GM21423 (cell line): ENCODE results near the gene PDE4D.
"Not testable (repeated sequence)": the region's sequence is repeated elsewhere in the genome, so short reads cannot be mapped to it uniquely, and the experiment has no call there.

ENCODE experiments used
- ATAC-seq: cut with Tn5 transposase; IDR thresholded peaks from one replicate; pipeline ENCODE4 v1.9.1; 2021; ENCODE audit warnings: mild to moderate bottlenecking, moderate library complexity; ENCODE audit not compliant: unreplicated experiment

The PDE4D gene

GRCh38 chr5:59319250-59319649 lies 574.3 kb downstream of the PDE4D start:
- no peak for ATAC-seq

DNA sequence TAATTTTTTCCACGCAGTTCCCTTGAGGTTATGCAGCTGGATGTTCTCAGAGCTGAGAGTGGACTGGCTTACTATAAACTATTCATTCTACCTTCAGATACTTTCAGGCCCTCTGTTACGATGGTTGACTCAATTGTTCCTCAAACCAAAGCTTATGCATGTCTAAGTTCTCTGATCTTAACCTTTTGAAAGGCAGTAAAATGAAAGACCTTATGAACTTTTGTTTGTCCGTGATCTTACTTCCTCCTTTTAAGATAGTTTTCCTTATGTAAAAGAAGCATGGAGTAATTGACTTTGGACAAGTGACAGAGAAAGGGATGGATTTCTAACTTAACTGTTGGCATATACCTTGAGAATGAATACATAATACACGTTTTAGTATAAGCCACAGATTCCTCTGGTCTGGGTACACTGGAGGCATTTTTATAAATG lies 575.7 kb downstream of the PDE4D start:
- ATAC-seq, result no peak

- ATAC-seq, result no peak
Observed at GRCh38 chr5:59317023-59317773, 576.3 kb downstream of the PDE4D start.

GRCh38 chr5:59312223-59312622 lies 581.3 kb downstream of the PDE4D start:
- no peak for ATAC-seq

DNA sequence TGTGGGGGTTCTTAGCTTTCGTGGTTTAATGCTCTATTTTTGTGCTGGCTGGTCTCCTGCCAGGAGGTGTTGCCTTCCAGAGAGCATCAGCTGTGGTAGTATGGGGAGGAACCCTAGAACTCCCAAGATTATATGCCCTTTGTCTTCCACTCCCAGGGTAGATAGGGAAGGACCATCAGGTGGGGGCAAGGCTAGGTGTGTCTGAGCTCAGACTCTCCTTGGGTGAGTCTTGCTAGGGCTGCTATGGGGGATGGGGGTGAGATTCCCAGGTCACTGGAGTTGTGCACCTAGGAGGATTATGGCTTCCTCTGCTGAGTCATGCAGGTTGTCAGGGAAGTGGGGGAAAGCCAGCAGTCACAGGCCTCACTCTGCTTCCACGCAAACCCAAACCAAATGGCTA lies 584.8 kb downstream of the PDE4D start:
- ATAC-seq, result not testable (repeated sequence)

GRCh38 chr5:59303289-59303716 lies 590.2 kb downstream of the PDE4D start:
- ATAC-seq, result not testable (repeated sequence)

GRCh38 chr5:59302509-59302908 lies 591.0 kb downstream of the PDE4D start:
- not testable (repeated sequence) for ATAC-seq

- no peak for ATAC-seq
Observed at GRCh38 chr5:59301727-59302126, 591.8 kb downstream of the PDE4D start.

GRCh38 chr5:59300930-59301329 lies 592.6 kb downstream of the PDE4D start:
- ATAC-seq, result no peak

- no peak for ATAC-seq
Observed at GRCh38 chr5:59299006-59299405, 594.5 kb downstream of the PDE4D start.

DNA sequence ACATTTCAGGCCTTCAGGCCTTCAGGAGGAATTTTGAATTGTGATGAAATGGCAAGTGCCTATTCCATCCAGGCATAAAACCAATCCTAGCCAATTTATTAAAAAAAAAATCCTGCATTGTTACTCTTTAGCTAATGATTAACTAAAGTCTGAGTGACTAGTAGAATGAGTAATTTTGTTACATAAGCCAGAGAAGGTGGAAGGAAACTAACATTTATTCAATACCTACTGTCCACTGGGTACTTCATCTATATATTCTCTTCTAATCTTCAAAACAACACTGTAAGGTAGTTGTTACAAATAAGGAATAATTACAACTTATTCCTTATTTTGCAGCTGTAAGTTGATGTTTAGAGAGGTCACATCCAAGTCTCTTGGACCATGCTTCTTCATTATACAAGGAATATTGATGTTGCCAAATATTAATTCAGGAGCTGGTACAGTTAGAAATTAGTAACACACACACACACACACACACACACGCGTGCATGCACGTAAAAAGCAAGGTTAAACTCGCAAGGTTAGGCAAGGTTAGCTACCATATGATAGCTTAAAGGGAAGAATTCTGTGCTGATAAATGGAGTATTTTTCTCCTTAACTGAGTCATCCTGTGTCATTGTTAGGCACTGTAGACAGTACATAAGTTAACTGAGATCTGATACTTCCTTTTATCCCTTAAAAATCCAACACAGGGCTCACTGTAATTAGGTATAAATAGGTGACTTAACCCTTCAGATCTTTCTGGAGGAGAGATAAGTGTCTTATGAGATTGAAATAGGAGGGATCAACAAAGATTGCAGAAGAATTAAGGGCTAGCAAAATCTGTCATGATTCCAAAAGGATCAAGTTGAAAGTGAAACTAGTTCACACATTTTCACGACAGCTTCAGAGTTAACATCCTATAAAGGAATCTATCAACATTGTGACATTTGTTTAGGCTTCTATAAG lies 596.9 kb downstream of the PDE4D start:
- no peak for ATAC-seq

- ATAC-seq, result no peak
Observed at GRCh38 chr5:59293700-59294099, 599.8 kb downstream of the PDE4D start.

GRCh38 chr5:59291941-59292340 lies 601.6 kb downstream of the PDE4D start:
- ATAC-seq, result no peak

DNA sequence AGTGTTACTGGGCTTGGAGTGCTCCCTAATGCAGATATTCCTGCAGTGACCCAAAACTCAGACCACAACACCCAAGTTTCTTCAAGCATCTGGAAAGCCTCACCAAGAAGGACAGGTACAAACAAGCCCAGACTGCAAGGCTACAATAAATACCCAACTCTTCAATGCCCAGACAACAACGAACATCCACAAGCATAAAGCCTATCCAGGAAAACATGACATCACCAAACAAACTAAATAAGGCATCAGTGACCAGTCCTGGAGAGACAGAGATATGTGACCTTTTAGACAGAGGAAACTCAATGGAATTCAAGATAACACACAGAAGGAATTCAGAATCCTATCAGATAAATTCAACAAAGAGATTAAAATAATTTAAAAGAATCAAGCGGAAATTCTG lies 605.6 kb downstream of the PDE4D start:
- ATAC-seq, result no peak

DNA sequence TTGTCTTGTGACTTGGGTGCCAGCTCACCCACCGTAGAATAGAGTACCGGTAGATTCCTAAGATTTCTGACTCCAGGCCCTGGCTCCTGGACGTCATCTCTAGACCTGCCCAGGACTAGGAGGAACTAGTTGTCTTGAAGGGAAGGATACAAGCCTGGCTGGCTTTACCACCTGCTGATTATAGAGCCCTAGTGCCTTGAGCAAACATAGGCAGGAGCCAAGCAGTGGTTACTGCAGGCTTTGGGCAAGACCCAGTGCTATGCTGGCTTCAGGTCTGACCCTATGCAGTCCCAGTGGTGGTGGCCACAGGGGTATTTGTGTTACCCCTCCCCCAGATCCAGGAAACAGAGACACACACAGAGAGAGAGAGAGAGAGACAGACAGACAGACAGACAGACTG lies 606.2 kb downstream of the PDE4D start:
- no peak for ATAC-seq

DNA sequence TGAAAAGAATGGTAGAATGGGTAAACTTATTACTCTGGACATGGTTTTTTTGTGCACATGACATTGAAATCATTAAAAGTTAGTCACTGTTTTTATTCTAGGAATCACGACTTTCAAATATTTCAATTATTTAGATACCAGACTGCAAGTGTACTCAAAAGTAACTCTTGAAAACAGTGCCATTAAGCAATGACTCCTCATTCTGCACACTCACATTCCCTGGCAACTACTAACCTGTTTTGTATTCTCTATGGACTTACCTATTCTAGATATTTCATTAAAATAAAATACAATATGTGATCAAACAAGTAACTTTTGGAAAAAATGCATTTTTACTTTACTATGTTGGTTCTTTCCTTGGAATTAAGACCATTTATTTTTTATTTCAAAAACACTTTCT lies 607.0 kb downstream of the PDE4D start:
- ATAC-seq, result no peak

- ATAC-seq, result no peak
Observed at GRCh38 chr5:59285300-59286016, 608.1 kb downstream of the PDE4D start.

- ATAC-seq, result no peak
Observed at GRCh38 chr5:59282726-59283125, 610.8 kb downstream of the PDE4D start.

DNA sequence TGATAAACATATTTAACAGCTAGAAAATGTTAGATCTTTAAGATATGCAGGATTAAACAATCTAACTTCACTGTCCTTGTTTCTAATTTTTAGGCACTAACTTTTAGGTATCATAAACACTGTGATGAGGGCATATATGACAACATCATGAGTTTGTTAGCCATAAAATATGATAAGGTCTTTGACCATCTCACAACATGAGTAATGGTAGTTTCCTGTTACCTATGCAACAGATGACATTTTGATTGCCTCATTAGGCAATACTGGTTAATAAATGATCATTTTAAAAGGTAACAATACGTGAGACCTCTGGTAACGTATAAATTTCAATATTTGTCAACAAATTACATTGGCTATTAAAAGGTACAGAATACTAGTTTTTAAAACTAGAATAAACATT lies 613.5 kb downstream of the PDE4D start:
- no peak for ATAC-seq

DNA sequence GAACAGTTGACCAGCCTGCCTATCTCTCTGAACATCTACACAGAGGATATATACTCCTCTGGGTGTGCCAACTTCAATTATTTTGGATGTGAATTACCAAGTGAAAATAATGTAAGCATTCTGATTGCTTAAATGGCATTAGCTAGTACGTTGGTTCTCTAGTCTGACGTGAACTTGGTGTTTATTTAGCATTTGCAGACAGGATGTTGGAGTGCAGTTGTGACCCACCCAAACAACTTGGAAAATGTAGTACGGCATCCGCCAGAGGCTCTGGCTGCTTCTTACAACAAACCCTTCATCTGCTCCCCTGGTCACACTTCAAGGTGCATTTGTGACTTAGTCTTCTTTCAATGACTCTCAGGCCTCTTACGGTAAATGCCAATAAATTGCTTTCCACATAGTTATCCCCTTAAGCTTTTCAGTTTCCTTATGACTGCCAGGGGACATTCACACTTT lies 616.6 kb downstream of the PDE4D start:
- ATAC-seq, result no peak

GRCh38 chr5:59276325-59276675 lies 617.2 kb downstream of the PDE4D start:
- no peak for ATAC-seq
